Inferior parietal cortex (tissue), 1 donor: ENCODE data around the gene CENPP.

Experiments
- DNase-seq: peaks from one replicate; pipeline ENCODE4 v3.0.0-alpha.2; 2016; ENCODE audit errors: extremely low spot score

The CENPP gene

GRCh38 chr9:92598382-92598781 lies 272.6 kb downstream of the CENPP start:
- DNase-seq, result no peak

DNA sequence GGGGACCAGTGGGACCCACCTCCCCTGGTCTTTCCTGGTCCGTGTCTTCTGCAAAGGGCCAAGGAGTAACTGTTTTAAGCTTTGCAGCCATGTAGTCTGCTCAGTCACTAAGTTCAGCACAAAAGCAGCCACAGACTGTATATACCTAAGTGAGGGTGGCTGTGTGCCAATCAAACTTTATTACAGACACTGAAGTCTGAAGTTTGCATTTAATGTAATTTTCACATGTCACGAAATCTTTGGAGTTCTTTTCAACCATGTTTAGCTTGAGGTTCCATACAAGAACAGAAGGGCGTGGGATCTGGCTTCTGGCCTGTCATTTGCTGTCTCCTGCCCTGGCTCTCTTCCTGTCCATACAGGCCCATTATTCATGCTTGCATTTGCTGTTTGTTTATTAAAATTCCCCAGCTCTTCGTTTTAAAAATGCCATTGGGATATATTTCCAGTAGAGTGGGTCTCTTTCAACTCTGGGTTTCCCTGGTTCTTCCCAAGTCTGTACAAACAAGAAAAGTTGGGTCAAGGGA lies 274.2 kb downstream of the CENPP start:
- no peak for DNase-seq

- DNase-seq, result no peak
These were observed 274.9 kb downstream of the CENPP start for GRCh38 chr9:92600462-92601261.

GRCh38 chr9:92601451-92601850 lies 275.7 kb downstream of the CENPP start:
- DNase-seq, result no peak

DNA sequence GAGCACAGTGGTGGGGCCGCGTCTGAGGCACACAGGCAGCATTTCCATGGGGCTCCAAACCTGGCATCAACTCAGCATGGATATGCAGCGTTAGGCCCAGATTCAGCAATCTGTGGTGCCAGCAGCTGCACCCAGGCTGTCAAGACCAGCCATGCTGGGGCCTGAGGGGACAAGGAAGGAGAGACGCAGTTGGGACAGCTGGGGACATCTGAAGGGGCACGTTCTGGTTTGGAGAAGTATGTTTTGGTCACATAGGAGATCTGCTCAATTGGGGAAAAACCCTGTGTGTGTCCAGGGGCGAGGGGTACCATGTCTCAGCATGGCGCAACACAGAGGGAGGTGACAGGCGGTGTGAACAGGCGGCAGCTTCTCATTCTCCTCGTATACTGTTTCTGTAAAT lies 276.7 kb downstream of the CENPP start:
- no peak for DNase-seq

GRCh38 chr9:92603100-92603499 lies 277.3 kb downstream of the CENPP start:
- no peak for DNase-seq

DNA sequence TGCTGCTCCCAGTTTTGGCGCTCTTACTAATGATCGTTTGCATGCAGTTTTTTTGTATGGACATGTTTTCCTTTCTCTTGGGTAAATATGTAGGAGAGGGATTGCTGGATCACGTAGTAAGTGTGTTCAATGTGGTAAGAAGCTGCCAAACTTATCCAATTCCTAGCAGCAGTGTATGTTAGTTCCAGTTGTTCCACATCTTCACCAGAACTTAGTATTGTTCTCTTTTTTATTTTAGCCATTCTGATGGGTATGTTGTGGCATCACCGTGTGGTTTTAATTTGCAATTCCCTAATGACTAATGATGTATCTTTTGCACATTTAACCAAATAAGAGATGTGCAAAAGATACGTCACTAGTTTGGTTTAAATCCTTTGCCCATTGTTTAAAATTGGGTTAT lies 278.2 kb downstream of the CENPP start:
- no peak for DNase-seq

DNA sequence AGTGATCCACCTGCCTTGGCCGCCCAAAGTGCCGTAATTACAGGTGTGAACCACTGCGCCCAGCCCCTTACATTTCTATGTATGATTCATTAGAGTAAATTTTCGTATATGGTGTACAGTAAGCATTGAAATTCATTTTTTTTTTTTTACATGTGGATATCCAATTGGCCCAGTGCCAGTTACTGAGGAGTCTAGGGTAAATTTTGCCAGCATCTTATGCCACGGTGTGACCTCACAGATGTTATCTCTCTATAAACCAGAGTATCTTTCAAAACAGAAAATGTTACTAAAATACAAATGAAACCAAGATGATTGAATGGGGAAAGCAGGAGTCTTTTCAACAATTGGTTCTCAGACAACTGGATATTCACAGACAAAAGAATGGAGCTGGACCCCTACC lies 279.5 kb downstream of the CENPP start:
- DNase-seq, result no peak

- DNase-seq, result no peak
These were observed 281.3 kb downstream of the CENPP start for GRCh38 chr9:92607088-92607487.

DNA sequence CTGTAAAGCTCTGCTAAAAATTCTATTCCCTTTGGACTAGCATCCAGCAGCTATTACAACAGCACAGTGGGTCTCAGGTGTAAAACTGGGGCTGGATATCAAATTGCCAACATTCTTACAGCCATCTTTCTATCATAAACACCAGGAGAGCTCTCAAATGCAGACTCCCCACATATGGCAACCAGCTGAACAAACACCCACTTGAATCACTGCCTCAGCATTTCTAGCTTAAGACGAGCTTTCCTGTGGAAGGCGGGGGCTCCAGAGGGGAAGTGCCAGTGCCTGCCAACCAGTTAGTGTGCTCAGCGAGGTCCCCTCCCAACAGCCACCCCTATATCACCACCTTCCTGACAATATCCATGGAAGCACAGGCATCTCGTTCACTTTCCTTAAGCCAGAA lies 282.0 kb downstream of the CENPP start:
- no peak for DNase-seq

- DNase-seq, result no peak
These were observed 282.6 kb downstream of the CENPP start for GRCh38 chr9:92608241-92608908.

- DNase-seq, result peak; percentile 31
These were observed 283.2 kb downstream of the CENPP start for GRCh38 chr9:92608909-92609445.

- DNase-seq, result no peak
These were observed 285.0 kb downstream of the CENPP start for GRCh38 chr9:92610470-92611420.

DNA sequence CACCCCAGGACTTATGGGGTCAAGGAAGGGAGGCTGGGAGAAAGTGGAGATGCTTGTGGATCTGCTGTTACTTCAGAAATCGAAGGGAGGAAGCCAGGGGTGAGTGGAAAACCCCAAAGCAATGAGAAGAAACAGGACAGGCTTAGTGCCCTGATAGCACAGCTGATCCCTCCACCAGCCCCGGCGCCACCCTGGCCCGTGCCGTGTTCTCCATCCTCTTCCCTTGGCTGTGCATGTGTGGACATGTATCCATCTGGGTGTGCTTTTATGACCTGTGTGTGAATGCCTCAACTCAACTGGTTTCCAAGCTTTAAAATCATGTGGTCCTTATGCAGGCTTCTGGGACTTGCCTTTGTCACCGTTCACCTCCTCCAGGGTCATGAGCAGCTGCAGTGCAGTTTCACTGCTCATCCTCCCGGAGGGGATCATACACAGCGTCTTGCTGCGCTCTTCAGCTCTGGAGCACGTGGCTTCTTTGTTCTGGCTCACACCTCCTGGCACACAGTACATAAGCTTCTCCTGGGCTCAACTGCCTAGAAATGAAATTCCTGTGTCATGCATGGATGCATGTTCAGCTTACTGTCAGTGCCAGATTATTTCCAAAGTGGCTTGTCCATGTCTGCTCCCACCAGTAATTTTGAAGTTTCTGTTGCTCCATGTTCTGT lies 286.0 kb downstream of the CENPP start:
- no peak for DNase-seq

- no peak for DNase-seq
These were observed 286.5 kb downstream of the CENPP start for GRCh38 chr9:92612292-92612691.

DNA sequence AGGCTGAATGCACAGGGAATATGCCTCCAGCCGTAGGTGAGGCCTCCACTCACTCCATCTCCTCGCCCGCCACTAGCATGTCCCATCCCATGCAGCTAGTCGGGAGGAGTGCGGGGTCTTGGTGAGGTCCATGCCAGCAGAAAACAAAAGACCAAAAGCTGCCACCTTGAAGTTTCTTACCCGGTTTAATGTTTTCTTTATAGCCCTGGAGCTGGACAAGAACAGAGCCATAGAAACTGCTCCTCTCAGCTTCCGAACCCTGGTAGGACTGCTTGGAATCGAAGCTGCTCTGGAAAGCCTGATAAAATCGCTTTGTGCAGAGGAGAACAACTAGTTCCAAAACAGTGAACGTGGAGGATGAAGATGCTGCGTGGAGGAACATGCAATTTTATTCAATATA lies 287.1 kb downstream of the CENPP start:
- DNase-seq, result peak; percentile 26

DNA sequence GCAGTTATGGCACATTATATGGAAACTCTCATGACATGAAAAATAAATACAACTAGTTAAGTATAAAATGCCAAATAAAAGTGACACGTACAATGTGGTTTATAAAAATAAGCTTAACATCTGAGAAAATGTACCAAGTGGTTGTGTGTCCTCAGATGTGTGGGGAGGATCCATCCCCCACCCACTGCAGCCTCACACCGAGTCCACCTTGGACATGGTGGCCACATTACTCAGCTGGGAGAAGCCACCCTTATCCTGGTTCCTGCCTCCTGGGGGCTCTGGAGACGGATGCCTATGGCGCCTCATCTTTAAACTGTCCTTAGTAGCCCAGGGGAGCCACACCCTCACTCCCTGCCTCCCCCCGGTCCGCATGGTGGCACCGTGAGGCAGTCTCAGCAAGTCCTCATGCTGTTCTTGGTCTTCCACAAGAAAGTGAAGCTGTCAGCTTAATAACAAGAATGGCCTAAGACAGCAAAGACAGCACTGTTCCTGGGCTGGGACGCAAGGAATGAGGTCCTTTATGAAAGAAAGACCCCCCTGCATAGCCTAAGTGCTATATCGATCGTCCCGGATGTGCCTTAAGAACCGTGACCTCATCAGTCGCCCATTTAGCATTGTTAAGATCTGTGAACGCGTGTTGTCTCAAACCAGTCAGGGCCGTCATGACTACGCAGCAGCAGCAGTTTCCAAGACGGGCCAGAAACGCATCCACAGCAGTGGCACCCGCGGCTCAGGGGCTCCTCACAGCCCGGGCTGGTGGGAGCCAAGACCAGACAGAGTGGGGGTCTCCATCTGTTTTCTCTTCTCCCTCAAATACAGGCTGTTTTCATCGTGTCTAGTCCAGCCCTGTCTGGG lies 287.7 kb downstream of the CENPP start:
- no peak for DNase-seq

DNA sequence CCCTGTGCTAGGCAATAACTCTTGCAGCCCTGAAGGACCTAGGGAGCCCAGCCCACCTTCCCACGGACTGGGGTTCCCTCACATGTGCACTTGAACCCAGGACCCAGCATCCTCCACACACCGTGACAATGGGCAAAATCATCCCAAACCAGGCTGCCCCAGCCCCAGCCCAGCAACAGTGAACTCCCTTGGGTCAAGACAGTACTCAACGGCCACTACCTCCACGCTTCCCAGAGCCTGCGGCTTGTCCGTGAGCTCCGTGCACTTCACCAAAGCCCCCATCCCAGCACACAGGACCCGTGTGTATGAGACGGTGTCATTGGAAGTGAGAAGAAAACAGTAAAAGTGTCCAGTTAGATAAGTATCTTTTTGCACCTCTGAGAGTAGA lies 288.4 kb downstream of the CENPP start:
- no peak for DNase-seq

DNA sequence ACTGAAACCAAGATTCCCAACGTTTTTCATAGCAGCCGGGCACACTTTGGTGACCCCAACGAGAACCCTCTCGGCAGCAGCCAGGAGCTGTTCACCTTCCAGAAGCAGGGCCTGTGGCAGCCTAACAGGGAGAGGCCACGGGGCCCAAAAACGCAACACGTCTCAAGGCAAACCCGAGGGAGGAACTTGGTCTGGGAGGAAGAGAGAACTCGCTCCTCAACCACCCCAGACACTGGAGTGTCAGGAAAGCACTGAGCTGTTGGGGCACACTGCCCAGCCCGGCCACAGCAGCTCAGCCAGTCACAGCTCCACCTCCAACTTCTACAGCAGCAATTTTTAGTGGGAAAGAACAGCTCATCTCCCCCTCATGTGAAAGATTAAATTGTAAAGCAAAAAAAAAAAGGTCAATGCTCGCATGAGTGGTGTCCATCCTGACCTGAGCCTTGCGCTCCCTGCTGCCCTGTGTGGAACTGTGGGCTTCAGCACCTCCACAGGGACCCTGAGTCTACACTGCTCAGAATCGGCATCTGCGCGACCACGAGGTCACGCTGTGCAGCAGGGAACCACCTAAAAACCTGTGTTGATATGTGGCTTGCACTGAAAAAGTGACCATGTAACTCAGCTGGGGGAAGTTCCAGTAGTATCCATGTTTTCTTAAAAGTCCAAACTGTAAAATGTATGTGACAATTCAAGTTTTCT lies 289.2 kb downstream of the CENPP start:
- no peak for DNase-seq

- DNase-seq, result no peak
These were observed 290.0 kb downstream of the CENPP start for GRCh38 chr9:92615790-92616189.
